Renal cortex interstitium (tissue), 11 donors: Measurements from ENCODE around the gene LARP1. TPM values are rescaled to one million over a fixed set of nuclear protein-coding genes. Genes with fewer than 3 reads are reported as not detected.

Experiments
- DNase-seq, 11 donors: peaks; one replicate each; pipeline ENCODE4 v3.0.0-alpha.2; 2013; ENCODE audit warnings: low read depth in 9 of 11, low spot score in 4 of 11; ENCODE audit errors: extremely low read depth in 1 of 11
- polyA plus RNA-seq, 3 donors: library from polyadenylated mRNA; unstranded; fragments of 120-200 nt; gene quantifications; one replicate each; pipeline ENCODE4 v1.2.1, GENCODE V29; 2013; ENCODE audit not compliant: insufficient read length in 3 of 3

LARP1 gene
- polyA plus RNA-seq, 3 donors, result 141 to 155 (median 145) TPM

DNA sequence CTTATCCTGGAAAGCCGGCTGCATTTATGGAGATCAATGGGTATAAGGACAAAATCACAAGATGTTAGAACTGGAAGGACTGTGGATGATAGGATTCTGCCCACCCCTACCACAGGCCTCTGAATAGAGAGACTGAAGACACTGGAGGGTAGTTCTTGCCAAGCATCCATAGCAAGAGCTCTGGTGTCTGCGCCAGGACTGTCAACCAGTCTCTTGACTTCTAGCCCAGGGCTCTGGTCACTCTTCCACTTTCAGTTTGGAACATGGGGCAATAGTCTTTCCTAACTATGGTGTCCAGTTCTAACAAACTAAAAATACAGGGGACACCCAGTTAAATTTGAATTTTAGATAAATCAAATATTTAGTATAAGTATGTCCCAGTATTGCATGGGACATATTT is 23.4 kb downstream of the LARP1 start:
- no peak for DNase-seq

DNA sequence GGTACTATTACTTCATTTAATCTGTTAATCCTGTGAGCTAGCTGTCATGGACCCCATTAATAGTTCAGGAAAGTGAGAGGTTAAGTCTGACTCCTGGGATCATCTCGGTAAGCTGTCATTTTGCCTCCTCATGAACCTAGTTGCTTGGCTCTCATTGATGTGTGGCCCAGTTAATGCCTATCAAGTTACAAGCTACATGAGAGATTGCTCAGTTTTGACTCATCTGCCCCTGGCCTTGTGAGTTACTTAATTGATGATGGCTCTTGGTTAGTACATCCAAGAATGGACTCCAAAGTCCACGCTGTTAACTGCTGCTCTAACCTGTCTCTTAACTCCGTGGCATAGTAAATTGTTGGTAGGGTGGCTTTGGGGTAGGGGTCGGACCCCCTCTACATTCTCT is 23.9 kb downstream of the LARP1 start:
- DNase-seq, result no peak

DNA sequence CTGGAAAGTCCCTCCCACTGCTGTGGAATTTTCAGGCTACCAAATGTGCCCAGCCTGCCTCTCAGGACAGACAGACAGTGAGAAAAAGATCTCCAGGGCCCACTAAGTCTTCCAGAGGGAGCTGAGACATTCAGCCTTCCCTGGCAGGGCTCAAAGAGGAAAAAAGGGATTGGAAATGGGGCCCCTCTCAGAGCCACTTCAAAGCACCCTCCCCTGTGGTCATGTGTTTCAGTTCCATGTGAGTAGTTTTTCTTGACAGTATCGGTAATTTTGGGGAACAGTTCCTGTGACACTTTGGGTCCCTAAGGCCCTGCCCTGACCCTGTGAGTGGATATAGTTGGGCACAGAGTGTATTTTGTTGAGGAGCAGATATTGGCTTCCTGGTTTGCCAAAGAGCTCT is 25.0 kb downstream of the LARP1 start:
- DNase-seq, result no peak

DNA sequence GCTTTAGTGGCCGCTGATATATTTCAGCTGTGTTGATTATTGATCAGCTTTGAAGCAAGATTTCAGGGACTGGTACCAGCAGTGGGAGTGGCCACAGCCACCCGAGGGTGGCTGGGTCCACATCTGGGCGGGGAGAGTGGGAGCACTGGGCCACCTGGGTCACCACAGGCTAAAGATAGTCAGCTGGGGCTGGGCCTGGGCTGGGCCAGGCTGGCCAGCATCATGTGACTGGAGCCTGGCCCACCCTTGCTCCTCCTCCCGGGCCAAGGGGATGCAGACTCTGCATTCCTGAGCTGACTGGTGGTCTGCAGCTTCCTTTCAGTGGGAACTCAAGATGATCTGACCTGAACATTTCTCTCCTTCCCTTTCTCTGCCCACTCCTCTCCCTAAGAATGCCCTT is 27.1 kb downstream of the LARP1 start:
- no peak for DNase-seq

DNA sequence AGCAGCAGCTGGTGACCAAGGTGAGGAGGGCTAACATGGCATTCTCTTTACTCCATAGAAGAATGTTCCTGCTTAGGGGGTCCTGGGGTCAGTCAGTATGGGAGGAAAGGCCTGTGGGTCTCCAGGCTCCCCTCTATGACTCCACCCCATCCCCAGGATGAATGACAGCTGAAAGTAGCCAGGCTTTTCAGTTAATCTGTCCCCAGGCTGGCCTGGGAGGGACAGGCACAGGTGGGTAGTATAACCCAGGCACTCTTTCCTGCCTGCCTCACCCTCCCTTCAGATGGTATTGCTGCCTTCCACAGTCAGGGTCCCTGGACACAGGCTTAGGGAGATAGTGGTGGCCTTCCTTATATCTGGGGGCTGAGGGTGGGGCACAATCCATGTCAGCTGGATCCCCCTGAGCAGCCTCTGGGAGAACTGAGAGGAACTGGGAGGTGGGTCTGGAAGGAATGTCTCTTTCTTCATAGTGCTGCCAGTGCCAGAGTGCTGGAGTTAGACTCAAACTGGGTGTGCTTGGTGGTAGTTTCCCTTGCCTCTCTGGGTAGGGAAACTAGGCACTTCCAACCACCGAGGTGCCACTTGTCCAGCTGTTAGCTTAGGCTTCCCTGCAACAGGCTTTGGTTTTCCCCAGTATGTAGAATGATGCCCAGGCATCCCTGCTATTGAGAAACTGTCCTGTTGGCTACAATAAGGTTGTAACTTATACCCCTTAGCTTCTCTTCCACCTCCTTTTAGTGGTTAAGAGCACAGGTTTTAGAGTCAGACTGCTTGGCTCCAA is 27.8 kb downstream of the LARP1 start:
- no peak for DNase-seq

DNA sequence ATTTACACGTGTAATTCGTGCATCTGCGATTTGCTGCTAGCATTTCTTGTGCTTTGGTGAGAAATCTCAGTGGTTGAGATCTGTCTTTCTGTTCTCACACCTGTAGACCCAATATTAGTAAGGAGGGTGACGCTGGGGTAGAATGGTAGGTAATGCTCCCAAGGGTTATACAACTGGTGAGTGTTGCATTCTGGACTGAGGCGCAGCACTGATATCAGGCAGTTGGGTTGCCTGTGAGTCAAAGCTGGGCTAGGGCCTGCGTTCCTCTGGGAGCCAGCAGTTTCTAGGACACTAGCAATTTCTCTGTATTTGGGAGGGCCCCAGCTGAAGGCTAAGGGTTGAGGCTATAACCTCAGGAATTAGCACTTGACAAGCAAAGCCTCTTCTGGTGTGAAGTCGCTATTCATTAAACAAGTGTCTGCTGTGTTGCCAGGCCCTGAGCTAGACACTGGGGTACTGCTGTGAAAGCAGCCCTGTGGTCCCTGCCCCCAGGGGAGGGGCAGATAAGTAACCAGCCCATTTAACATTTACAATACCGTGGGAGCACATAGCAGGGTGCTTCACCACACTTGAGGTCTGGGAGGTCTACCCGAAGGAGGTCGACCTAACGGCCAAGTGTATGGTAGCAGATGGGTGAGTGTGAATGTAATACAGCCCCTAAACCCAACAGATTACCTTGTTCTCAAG is 28.7 kb downstream of the LARP1 start:
- no peak for DNase-seq

DNA sequence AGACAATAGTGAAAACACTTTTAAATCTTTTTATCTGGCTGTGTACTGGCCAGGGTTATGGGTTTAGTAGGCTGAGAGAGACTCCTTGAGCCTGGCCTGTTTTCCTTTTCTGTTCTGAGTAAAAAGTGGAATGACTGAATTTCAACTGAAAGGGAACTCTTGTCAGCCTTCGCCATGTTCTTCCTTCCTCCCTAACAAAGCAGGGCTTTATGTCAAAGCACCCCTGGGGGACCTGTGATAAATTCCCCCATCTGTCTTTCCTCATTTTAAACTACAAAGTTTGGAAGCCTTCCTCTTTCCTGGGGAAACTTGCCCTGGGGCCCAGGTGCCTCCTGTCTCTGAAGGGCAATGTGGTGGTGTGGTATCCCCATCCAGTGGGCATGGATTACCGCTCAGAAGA is 29.7 kb downstream of the LARP1 start:
- DNase-seq, result no peak

DNA sequence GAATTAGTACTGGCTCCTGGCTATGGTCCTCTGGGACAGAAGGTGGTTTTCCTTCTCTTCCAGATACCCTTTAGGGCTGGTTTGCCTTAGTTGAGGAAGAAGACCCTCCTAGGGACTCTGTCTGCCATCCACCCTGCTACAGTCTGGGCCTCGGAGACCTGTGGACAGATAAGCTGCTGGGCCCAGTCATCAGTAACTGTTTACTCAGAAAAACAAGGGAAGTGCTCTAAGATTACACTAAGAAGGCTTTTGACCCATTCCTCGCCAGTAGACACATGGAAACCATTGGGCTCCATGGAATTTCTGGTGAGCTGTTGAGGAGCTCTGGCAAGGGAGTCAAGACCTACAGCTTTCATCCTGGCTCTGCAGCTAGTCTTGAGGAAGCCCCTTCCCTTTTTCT is 31.2 kb downstream of the LARP1 start:
- DNase-seq, result no peak

DNA sequence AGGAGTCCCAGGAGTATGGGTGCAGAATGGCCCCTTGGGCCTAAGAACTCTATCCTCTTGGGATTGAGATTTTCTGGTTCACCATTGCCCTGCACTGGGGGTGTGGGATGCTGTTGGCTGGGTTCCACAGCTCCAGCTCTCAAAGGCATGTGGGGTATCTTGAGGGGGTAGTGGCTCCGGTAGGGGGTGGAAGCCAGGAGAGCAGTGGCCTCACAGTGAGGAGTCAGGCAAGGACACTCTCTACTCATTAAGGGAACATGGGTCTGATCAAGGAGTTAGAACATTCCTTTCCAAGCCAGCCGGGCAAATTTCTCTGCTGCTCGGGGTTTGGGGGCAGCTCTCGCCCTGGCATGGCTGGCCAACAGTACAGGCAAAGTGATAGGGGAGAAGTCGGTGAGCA is 33.0 kb downstream of the LARP1 start:
- no peak for DNase-seq

DNA sequence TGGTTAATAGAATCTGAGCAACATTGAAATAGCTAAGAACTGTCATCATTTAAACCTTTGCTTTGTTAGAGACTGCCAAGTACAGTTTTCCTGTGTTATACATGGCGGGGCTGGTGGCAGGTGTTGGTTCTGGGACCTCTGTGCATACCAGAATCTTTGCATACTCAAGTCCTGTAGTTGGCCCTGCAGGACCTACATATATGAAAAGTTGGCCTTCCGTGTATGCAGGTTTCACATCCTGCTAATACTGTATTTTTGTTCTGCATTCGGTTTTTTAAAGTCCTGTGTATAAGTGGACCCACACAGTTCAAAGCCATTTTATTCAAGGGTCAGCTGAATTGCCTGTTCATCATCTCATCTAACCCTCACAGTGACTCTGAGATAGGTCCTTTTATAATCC is 36.4 kb downstream of the LARP1 start:
- no peak for DNase-seq

DNA sequence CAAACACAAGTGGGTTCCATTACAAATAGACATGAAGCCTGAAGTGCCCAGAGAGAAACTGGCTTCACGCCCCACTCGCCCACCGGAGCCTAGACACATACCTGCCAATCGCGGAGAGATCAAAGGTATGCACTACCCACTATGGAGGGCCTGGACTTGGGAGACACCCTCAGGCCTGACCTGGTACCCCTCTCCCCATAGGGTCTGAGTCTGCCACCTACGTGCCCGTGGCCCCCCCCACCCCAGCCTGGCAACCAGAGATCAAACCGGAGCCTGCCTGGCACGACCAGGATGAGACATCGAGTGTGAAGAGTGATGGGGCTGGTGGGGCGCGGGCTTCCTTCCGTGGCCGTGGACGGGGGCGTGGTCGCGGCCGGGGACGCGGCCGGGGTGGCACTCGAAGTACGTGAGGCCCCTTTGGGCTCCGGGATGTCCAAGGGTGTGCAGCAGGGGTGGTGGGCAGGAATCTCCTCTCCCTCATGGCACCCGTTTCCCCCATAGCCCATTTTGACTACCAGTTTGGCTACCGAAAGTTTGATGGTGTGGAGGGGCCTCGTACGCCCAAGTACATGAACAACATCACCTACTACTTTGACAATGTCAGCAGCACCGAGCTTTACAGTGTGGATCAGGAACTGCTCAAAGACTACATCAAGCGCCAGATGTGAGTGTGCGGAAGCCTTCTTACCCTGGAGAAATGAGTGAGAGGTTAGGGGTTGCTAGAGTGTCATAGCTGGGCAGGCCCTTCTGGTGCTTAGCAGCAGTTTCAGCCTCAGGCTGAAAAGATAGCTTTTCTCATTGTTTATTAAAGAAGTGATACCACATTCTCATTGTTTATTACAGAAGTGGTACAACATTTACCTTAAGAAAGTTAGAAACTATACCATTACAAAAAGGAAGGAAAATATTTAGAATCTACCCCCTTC is 38.7 kb downstream of the LARP1 start:
- DNase-seq, result no peak

DNA sequence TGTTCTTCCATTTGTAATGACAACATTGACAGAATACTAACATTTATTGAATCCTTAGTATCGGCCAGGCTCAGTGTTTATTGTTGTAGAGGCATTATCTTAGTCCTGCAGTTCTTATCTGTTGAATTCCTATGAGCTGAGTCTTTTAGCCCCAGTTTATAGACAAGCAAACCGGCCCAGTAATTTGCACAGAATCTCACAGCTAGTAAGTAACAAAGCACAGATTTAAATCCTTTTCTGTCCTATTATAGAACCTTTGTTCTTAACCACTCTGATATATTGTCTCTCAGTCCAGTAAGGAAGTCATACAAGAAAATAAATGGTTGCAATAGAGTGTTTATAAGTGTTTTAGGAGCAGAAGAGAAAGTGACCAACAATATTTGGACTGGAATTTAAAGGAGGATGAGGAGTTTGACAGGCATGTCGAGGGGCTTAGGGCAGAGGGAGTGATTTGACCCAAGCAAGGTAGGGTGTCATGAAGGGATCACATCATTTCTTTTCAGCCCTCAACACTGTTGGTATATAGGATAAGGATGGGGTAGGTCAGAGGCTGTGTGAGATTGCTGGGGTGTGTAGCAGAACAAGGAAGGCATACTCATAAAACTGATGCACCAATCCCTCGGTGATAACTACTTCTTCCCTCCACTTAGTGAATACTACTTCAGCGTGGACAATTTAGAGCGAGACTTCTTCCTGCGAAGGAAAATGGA is 39.5 kb downstream of the LARP1 start:
- DNase-seq, result no peak

DNA sequence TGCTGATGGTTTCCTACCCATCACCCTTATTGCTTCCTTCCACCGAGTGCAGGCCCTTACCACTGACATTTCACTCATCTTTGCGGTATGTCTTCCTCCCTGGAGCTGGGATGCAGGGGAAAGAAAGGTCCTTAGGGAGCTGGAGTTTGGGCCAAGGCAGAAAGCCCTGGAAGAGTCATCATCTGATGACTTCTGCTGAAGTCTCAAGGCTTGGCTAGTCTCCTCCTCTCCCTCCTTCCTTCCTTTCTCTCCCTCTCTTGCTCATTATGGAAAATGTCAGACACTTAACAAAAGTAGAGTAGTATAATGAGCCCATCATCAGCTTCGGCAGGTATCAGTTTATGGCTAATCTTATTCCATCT is 40.0 kb downstream of the LARP1 start:
- DNase-seq, result no peak

DNA sequence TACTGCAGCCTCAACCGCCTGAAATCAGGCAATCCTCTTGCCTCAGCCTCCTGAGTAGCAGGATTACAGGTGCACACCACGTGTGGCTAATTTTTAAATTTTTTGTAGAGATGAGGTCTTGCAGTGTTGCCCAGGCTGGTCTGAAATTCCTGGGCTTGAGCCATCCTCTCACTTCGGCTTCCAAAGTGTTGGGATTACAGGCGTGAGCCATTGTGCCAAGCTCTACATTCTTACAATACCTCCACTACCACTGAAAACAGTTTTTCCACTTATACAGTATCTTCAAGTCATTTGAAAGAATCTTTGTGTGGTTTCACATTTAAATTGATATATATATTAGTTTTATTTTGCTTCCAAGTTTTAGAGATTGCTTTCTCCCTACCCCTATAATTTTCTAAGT is 42.6 kb downstream of the LARP1 start:
- no peak for DNase-seq

DNA sequence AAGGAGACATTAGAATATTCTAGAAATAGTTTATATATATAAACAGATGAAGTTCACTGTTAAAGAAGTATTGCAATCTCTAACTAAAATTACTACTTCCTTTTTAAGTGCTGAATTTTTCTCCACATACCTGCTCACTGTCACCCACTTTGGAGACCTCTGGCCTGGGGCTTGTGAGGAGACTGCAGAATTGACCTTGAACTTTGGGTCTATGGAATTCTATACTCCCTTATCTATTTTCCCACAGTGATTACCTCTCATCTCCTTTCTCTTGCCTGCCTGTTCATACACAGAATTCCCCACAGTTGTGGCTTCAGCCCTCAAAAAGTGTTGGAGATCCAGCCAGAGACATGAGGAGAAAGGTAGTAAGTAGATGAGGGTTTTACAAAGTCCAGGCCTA is 45.4 kb downstream of the LARP1 start:
- no peak for DNase-seq

DNA sequence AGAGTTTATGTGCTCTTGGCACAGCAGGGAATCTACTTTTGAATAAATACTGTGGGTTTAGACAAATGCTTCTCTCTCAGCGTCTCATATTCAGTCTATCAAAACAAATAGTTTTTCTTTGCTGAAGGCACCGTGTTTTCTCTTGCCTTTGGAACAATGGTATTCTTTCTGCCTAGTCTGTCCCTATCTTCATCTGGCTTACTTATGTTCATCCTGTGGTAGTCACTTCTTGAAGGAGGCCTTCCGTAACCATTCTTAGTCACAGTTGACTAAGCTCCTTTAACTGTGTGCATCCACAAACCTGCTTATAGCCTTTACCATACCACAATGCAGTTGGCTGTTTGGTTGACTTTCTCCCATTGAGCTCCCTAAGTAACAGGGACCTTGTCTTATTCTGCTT is 45.9 kb downstream of the LARP1 start:
- DNase-seq, result no peak

DNA sequence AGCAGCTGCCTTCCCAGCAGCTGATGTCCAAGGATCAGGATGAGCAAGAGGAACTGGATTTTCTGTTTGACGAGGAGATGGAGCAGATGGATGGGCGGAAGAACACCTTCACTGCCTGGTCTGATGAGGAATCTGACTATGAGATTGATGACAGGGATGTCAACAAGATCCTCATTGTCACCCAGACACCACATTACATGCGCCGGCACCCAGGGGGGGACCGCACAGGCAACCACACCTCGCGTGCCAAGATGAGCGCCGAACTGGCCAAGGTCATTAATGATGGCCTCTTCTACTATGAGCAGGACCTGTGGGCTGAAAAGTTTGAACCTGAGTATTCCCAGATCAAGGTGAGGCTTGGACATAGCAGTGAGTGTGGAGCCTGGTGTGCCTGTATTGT is 46.9 kb downstream of the LARP1 start:
- no peak for DNase-seq

DNA sequence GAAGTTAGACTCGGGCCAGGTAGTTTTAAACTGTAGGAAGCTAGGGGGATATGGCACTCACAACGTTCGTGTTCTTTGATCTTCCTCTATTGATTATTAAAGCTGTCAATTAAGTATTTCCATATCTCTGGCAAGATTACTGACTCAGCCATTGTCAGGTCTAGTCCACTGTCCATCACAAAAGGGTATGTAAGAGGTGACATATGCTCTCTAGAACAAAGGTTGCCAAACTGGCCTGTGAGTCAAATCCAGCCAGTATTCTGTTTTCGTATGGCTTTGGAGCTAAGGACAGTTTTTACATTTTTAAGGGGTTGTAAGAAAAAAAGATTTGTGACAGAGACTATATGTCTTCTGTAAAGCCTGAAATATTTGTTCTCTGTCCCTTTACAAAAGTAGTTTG is 51.0 kb downstream of the LARP1 start:
- no peak for DNase-seq

DNA sequence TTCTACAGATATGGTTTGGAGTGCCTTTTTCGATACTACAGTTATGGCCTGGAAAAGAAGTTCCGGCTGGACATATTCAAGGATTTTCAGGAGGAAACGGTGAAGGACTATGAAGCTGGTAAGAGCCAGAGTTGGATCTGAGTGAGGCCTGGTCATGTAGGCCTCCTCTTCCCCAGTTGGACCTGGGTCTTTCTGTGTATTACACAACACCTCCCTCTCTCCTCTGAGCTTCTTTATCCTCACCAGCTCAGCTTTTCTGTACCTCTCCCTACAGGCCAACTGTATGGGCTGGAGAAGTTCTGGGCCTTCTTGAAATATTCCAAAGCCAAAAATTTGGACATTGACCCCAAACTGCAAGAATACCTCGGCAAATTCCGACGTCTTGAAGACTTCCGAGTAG is 56.1 kb downstream of the LARP1 start:
- DNase-seq, result no peak
